HepG2 (cell line): ENCODE data around the gene GDPGP1. TPM values are rescaled to one million over a fixed set of nuclear protein-coding genes. Genes with fewer than 3 reads are reported as not detected.

Experiments
- DMAP1 ChIP-seq: IDR thresholded peaks from 2 replicates; pipeline ENCODE4 v1.6.1; 2016
- EED ChIP-seq: sonication (generic); formaldehyde crosslinking; IDR thresholded peaks from 2 replicates; pipeline ENCODE4 v1.5.0; 2020; ENCODE audit warnings: mild to moderate bottlenecking, missing genetic modification reagents
- FOXJ3 ChIP-seq: sonication (generic); formaldehyde crosslinking; IDR thresholded peaks from 2 replicates; pipeline ENCODE4 v1.4.0; 2020; ENCODE audit warnings: missing genetic modification reagents, mild to moderate bottlenecking, borderline replicate concordance
- FOXK1 ChIP-seq: sonication (generic); formaldehyde crosslinking; IDR thresholded peaks from 2 replicates; pipeline ENCODE4 v1.4.0; 2020; ENCODE audit warnings: low read depth, missing genetic modification reagents, borderline replicate concordance
- FOXO1 ChIP-seq: sonication (generic); formaldehyde crosslinking; IDR thresholded peaks from 2 replicates; pipeline ENCODE4 v1.4.0; 2020; ENCODE audit warnings: missing genetic modification reagents
- GZF1 ChIP-seq: sonication (generic); formaldehyde crosslinking; IDR thresholded peaks from 2 replicates; pipeline ENCODE4 v1.5.1; 2020; ENCODE audit warnings: mild to moderate bottlenecking, missing genetic modification reagents
- HNRNPUL1 ChIP-seq: fragments of 200-400 bp; formaldehyde crosslinking; IDR thresholded peaks from 2 replicates; pipeline ENCODE4 v1.6.1; 2017; ENCODE audit warnings: low read depth, mild to moderate bottlenecking, low read length, moderate library complexity
- NCOA2 ChIP-seq: sonication (generic); formaldehyde crosslinking; IDR thresholded peaks from 2 replicates; pipeline ENCODE4 v1.8.0; 2022; ENCODE audit warnings: inconsistent platforms
- PRMT3 ChIP-seq: sonication (generic); formaldehyde crosslinking; IDR thresholded peaks from 2 replicates; pipeline ENCODE4 v1.8.1; 2022; ENCODE audit warnings: low read depth, mild to moderate bottlenecking, moderate library complexity, missing genetic modification reagents, borderline replicate concordance
- SRSF1 ChIP-seq: fragments of 200-400 bp; formaldehyde crosslinking; optimal IDR thresholded peaks from 2 replicates; pipeline ENCODE3; 2017; ENCODE audit warnings: mild to moderate bottlenecking, low read depth, low read length, moderate library complexity
- YEATS2 ChIP-seq: sonication (generic); formaldehyde crosslinking; IDR thresholded peaks from 2 replicates; pipeline ENCODE4 v1.4.0; 2020; ENCODE audit warnings: missing genetic modification reagents, borderline replicate concordance
- ZBTB38 ChIP-seq: sonication (generic); formaldehyde crosslinking; IDR thresholded peaks from 2 replicates; pipeline ENCODE4 v1.5.1; 2020; ENCODE audit warnings: mild to moderate bottlenecking, missing genetic modification reagents
- ZNF24 ChIP-seq: fragments of 450-650 bp; IDR thresholded peaks from 2 replicates; pipeline ENCODE4 v1.6.1; 2017; ENCODE audit warnings: antibody characterized with exemption, mild to moderate bottlenecking
- ZNF501 ChIP-seq: sonication (generic); formaldehyde crosslinking; IDR thresholded peaks from 2 replicates; pipeline ENCODE4 v1.5.1; 2020; ENCODE audit warnings: mild to moderate bottlenecking, moderate library complexity, missing genetic modification reagents
- ZNF543 ChIP-seq: sonication (generic); formaldehyde crosslinking; IDR thresholded peaks from 2 replicates; pipeline ENCODE4 v1.4.0; 2020; ENCODE audit warnings: mild to moderate bottlenecking, missing genetic modification reagents
- ZNF577 ChIP-seq: sonication (generic); formaldehyde crosslinking; IDR thresholded peaks from 2 replicates; pipeline ENCODE4 v1.4.0; 2020; ENCODE audit warnings: mild to moderate bottlenecking, low read depth, missing genetic modification reagents, borderline replicate concordance
- ZNF605 ChIP-seq: sonication (generic); formaldehyde crosslinking; IDR thresholded peaks from 2 replicates; pipeline ENCODE4 v1.8.0; 2022; ENCODE audit warnings: mild to moderate bottlenecking, missing genetic modification reagents
- polyA plus RNA-seq, 8 experiments: library from polyadenylated mRNA; depleted of rRNA in 3 of 8; stranded (reverse) in 7 of 8; unstranded in 1 of 8; fragments of >200 nt; fragmentation: Illumina TruSeq in 4 of 8; extraction: Trizol in 4 of 8; gene quantifications; 2 replicates each; pipeline versions ENCODE4 v1.2.1 to v1.2.3, GENCODE V29; 2011 to 2016; ENCODE audit warnings: low read depth in 4 of 8, missing spikeins in 1 of 8, mixed read lengths in 1 of 8; ENCODE audit not compliant: insufficient read depth in 1 of 8
- total RNA-seq, 5 experiments: library from RNA; depleted of rRNA; stranded (reverse); fragments of >200 nt; fragmentation: Illumina TruSeq; extraction: Trizol; gene quantifications; 2 replicates each; pipeline ENCODE4 v1.2.3, GENCODE V29; 2016; ENCODE audit warnings: low read depth in 1 of 5
- TF ChIP-seq, protein P1 (sequence below): sonication (generic); formaldehyde crosslinking; IDR thresholded peaks from 2 replicates; pipeline ENCODE4 v1.4.0; 2020; ENCODE audit warnings: missing genetic modification reagents, borderline replicate concordance
- TF ChIP-seq, protein P2 (sequence below): IDR thresholded peaks from 2 replicates; pipeline ENCODE4 v1.4.0; 2020; ENCODE audit warnings: mild to moderate bottlenecking, missing genetic modification reagents
- TF ChIP-seq, protein P3 (sequence below): sonication (generic); formaldehyde crosslinking; IDR thresholded peaks from 2 replicates; pipeline ENCODE4 v1.5.1; 2020; ENCODE audit warnings: mild to moderate bottlenecking, moderate library complexity, missing genetic modification reagents
- TF ChIP-seq, protein P4 (sequence below): sonication (generic); formaldehyde crosslinking; IDR thresholded peaks from 2 replicates; pipeline ENCODE4 v1.8.1; 2023; ENCODE audit warnings: mild to moderate bottlenecking, missing genetic modification reagents

Gene GDPGP1
- total and polyA plus RNA-seq, 2 of the 13 experiments (the other 11 are each of a cell fraction or from before 2014, with no cell fraction given): 1.5 to 4.3 TPM

DNA sequence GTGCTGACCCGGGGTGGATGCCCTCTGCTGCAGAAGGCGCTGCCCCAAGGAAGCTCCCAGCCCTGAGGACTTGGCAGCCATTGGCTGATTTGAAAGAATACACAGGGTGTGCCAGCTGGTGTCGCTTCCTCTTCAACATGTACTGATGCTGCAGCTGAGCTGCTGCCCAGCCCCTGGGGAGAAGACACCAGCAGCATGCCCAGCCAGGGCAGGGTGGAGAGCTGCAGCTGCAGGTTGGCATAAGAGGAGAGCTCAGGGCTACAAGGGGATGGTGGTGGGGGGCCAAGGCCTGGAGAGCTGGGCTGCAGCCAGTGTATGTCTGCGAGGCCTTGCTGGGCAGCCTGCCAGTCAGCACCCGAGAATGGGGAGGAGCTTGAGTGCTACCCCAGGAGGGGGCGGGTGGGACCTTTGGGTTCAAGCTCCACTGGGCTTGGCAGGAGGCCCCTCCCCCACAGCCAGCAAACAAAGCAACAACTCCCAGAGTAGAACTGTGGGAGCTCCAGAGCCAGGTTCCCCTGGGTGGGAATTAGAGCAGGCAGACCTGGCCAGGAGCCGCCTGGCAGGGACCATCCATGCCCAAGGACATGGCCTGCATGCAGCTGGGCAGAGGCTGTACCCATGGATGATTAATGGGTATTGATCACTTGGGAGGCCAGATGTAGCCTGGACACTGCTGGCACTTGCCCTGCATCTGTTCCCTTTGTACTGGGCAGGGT lies 42.1 kb upstream of the GDPGP1 start (continued):
- TF ChIP-seq FOXJ3 (CRISPR knock-in tag): peak; percentile 15; the same call in 1 of the 2 replicates
- TF ChIP-seq, protein P1, sequence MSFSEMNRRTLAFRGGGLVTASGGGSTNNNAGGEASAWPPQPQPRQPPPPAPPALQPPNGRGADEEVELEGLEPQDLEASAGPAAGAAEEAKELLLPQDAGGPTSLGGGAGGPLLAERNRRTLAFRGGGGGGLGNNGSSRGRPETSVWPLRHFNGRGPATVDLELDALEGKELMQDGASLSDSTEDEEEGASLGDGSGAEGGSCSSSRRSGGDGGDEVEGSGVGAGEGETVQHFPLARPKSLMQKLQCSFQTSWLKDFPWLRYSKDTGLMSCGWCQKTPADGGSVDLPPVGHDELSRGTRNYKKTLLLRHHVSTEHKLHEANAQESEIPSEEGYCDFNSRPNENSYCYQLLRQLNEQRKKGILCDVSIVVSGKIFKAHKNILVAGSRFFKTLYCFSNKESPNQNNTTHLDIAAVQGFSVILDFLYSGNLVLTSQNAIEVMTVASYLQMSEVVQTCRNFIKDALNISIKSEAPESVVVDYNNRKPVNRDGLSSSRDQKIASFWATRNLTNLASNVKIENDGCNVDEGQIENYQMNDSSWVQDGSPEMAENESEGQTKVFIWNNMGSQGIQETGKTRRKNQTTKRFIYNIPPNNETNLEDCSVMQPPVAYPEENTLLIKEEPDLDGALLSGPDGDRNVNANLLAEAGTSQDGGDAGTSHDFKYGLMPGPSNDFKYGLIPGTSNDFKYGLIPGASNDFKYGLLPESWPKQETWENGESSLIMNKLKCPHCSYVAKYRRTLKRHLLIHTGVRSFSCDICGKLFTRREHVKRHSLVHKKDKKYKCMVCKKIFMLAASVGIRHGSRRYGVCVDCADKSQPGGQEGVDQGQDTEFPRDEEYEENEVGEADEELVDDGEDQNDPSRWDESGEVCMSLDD (CRISPR knock-in tag): no peak
- no peak for TF ChIP-seq PRMT3 (CRISPR knock-in tag)
- no peak for TF ChIP-seq ZNF577
- TF ChIP-seq, protein P2, sequence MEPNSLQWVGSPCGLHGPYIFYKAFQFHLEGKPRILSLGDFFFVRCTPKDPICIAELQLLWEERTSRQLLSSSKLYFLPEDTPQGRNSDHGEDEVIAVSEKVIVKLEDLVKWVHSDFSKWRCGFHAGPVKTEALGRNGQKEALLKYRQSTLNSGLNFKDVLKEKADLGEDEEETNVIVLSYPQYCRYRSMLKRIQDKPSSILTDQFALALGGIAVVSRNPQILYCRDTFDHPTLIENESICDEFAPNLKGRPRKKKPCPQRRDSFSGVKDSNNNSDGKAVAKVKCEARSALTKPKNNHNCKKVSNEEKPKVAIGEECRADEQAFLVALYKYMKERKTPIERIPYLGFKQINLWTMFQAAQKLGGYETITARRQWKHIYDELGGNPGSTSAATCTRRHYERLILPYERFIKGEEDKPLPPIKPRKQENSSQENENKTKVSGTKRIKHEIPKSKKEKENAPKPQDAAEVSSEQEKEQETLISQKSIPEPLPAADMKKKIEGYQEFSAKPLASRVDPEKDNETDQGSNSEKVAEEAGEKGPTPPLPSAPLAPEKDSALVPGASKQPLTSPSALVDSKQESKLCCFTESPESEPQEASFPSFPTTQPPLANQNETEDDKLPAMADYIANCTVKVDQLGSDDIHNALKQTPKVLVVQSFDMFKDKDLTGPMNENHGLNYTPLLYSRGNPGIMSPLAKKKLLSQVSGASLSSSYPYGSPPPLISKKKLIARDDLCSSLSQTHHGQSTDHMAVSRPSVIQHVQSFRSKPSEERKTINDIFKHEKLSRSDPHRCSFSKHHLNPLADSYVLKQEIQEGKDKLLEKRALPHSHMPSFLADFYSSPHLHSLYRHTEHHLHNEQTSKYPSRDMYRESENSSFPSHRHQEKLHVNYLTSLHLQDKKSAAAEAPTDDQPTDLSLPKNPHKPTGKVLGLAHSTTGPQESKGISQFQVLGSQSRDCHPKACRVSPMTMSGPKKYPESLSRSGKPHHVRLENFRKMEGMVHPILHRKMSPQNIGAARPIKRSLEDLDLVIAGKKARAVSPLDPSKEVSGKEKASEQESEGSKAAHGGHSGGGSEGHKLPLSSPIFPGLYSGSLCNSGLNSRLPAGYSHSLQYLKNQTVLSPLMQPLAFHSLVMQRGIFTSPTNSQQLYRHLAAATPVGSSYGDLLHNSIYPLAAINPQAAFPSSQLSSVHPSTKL: peak; percentile 45; the same call in 1 of the 2 replicates
- no peak for TF ChIP-seq HNRNPUL1
- TF ChIP-seq ZNF605 (CRISPR knock-in tag): 0 out of 2 replicates have a peak, but pooled peaks have one; percentile 54
- TF ChIP-seq ZNF24: no peak
- no peak; the same call in 1 of the 2 replicates for TF ChIP-seq DMAP1 (CRISPR knock-in tag)
- no peak; the same call in 1 of the 2 replicates for TF ChIP-seq ZNF501
- TF ChIP-seq FOXK1 (CRISPR knock-in tag): peak; percentile 64; the same call in 1 of the 2 replicates
- TF ChIP-seq YEATS2 (CRISPR knock-in tag): peak; percentile 56; the same call in 1 of the 2 replicates
- no peak for TF ChIP-seq SRSF1
- no peak for TF ChIP-seq GZF1
- no peak for TF ChIP-seq ZNF543
- TF ChIP-seq FOXO1 (CRISPR knock-in tag): no peak; the same call in 1 of the 2 replicates
- TF ChIP-seq, protein P3, sequence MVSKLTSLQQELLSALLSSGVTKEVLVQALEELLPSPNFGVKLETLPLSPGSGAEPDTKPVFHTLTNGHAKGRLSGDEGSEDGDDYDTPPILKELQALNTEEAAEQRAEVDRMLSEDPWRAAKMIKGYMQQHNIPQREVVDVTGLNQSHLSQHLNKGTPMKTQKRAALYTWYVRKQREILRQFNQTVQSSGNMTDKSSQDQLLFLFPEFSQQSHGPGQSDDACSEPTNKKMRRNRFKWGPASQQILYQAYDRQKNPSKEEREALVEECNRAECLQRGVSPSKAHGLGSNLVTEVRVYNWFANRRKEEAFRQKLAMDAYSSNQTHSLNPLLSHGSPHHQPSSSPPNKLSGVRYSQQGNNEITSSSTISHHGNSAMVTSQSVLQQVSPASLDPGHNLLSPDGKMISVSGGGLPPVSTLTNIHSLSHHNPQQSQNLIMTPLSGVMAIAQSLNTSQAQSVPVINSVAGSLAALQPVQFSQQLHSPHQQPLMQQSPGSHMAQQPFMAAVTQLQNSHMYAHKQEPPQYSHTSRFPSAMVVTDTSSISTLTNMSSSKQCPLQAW (CRISPR knock-in tag): peak; percentile 36; the same call in 1 of the 2 replicates
- no peak for TF ChIP-seq EED (CRISPR knock-in tag)
- peak; percentile 27; the same call in 1 of the 2 replicates for TF ChIP-seq ZBTB38
- TF ChIP-seq, protein P4, sequence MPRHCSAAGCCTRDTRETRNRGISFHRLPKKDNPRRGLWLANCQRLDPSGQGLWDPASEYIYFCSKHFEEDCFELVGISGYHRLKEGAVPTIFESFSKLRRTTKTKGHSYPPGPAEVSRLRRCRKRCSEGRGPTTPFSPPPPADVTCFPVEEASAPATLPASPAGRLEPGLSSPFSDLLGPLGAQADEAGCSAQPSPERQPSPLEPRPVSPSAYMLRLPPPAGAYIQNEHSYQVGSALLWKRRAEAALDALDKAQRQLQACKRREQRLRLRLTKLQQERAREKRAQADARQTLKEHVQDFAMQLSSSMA (CRISPR knock-in tag): no peak
- peak; percentile 15; the same call in 1 of the 2 replicates for TF ChIP-seq NCOA2
